WTC11 (cell line): ENCODE results near the gene CIART. TPM values are rescaled to one million over a fixed set of nuclear protein-coding genes. Genes with fewer than 3 reads are reported as not detected.

Experiments used
- ATAC-seq: fragments of 200-7000 bp; cut with Tn5 transposase; 2 replicates; pipeline ENCODE4 v1.10.0; 2021; ENCODE audit warnings: mild to moderate bottlenecking, moderate library complexity
- CTCF ChIA-PET: fragments of 300-600 bp; sonication (Branson Sonifier 250); formaldehyde crosslinking; loops from one replicate; lab custom pipeline; 2021; ENCODE audit warnings: antibody characterized with exemption; lab: Charles Lee
- POLR2A ChIA-PET: fragments of 350-600 bp; sonication (Branson Sonifier 250); formaldehyde crosslinking; loops from one replicate; lab custom pipeline; 2021; ENCODE audit warnings: antibody characterized with exemption; lab: Charles Lee
- DNase-seq: peaks from one replicate; pipeline ENCODE4 v3.0.0; 2021; ENCODE audit warnings: low spot score
- H3K27ac Mint-ChIP-seq: 2 replicates; pipeline ENCODE4 v1.8.0; 2021; ENCODE audit warnings: mixed read lengths
- H3K27me3 Mint-ChIP-seq: 2 replicates; pipeline ENCODE4 v1.8.0; 2021; ENCODE audit warnings: low read depth, mild to moderate bottlenecking, moderate library complexity, mixed read lengths
- H3K36me3 Mint-ChIP-seq: 2 replicates; pipeline ENCODE4 v1.8.0; 2021; ENCODE audit warnings: mixed read lengths
- H3K4me1 Mint-ChIP-seq: 2 replicates; pipeline ENCODE4 v1.8.0; 2022; ENCODE audit warnings: mixed read lengths
- H3K4me3 Mint-ChIP-seq: 2 replicates; pipeline ENCODE4 v1.8.0; 2021; ENCODE audit warnings: mild to moderate bottlenecking, moderate library complexity, mixed read lengths
- H3K9me3 Mint-ChIP-seq: 2 replicates; pipeline ENCODE4 v1.8.0; 2021; ENCODE audit warnings: mixed read lengths
- FOXP1 ChIP-seq: sonication (generic); formaldehyde crosslinking; IDR thresholded peaks from 2 replicates; pipeline ENCODE4 v1.8.0; 2022; ENCODE audit warnings: missing genetic modification reagents, mild to moderate bottlenecking, moderate library complexity, borderline replicate concordance
- GABPB1 ChIP-seq: sonication (generic); formaldehyde crosslinking; IDR thresholded peaks from 2 replicates; pipeline ENCODE4 v1.8.1; 2023; ENCODE audit warnings: mild to moderate bottlenecking, missing genetic modification reagents
- GTF2I ChIP-seq: fragments of 250-450 bp; sonication (Bioruptor Pico); conservative IDR thresholded peaks from 2 replicates; pipeline ENCODE4 v1.4.0; 2021; ENCODE audit warnings: mild to moderate bottlenecking
- HMGA2 ChIP-seq: fragments of 250-450 bp; sonication (Bioruptor Pico); IDR thresholded peaks from 2 replicates; pipeline ENCODE4 v1.4.0; 2021; ENCODE audit warnings: mild to moderate bottlenecking, moderate library complexity
- MXD4 ChIP-seq: fragments of 250-450 bp; sonication (Bioruptor Pico); IDR thresholded peaks from 2 replicates; pipeline ENCODE4 v1.8.0; 2021; ENCODE audit warnings: mild to moderate bottlenecking, moderate library complexity, borderline replicate concordance
- NFE2L1 ChIP-seq: sonication (generic); formaldehyde crosslinking; IDR thresholded peaks from 2 replicates; pipeline ENCODE4 v1.8.1; 2023; ENCODE audit warnings: missing genetic modification reagents
- NR1H2 ChIP-seq: sonication (generic); formaldehyde crosslinking; IDR thresholded peaks from 2 replicates; pipeline ENCODE4 v1.9.0; 2021; ENCODE audit warnings: mild to moderate bottlenecking, moderate library complexity, missing genetic modification reagents
- SOX15 ChIP-seq: fragments of 250-450 bp; sonication (Bioruptor Pico); IDR thresholded peaks from 2 replicates; pipeline ENCODE4 v1.9.0; 2021; ENCODE audit warnings: mild to moderate bottlenecking
- TCF7 ChIP-seq: sonication (generic); formaldehyde crosslinking; IDR thresholded peaks from 2 replicates; pipeline ENCODE4 v1.8.0; 2022; ENCODE audit warnings: mild to moderate bottlenecking, low read depth, missing genetic modification reagents, moderate library complexity
- TP53 ChIP-seq: sonication (generic); formaldehyde crosslinking; IDR thresholded peaks from 2 replicates; pipeline ENCODE4 v1.8.1; 2023; ENCODE audit warnings: mild to moderate bottlenecking, missing genetic modification reagents
- ZNF263 ChIP-seq: sonication (generic); formaldehyde crosslinking; IDR thresholded peaks from 2 replicates; pipeline ENCODE4 v1.8.1; 2022; ENCODE audit warnings: low read depth, mild to moderate bottlenecking, moderate library complexity, missing genetic modification reagents
- ZNF281 ChIP-seq: sonication (generic); formaldehyde crosslinking; IDR thresholded peaks from 2 replicates; pipeline ENCODE4 v1.8.0; 2023; ENCODE audit warnings: mild to moderate bottlenecking, missing genetic modification reagents
- ZNF423 ChIP-seq: fragments of 250-450 bp; sonication (Bioruptor Pico); IDR thresholded peaks from 2 replicates; pipeline ENCODE4 v2.1.2; 2022; ENCODE audit warnings: mild to moderate bottlenecking, moderate library complexity
- ZNF512 ChIP-seq: sonication (generic); formaldehyde crosslinking; IDR thresholded peaks from 2 replicates; pipeline ENCODE4 v1.8.1; 2022; ENCODE audit warnings: missing genetic modification reagents, borderline replicate concordance
- total RNA-seq: library from RNA; stranded (reverse); gene quantifications from 3 replicates; pipeline ENCODE4 v1.2.3, GENCODE V29; 2021
- TF ChIP-seq, protein P1 (sequence below): sonication (generic); formaldehyde crosslinking; conservative IDR thresholded peaks from 2 replicates; pipeline ENCODE4 v1.8.1; 2023; ENCODE audit warnings: mild to moderate bottlenecking, low read depth, missing genetic modification reagents, moderate library complexity
- TF ChIP-seq, protein P2 (sequence below): fragments of 250-450 bp; sonication (Bioruptor Pico); IDR thresholded peaks from 2 replicates; pipeline ENCODE4 v1.9.0; 2021; ENCODE audit warnings: moderate library complexity, mild to moderate bottlenecking, inconsistent platforms, borderline replicate concordance
- TF ChIP-seq, protein P3 (sequence below): sonication (generic); formaldehyde crosslinking; IDR thresholded peaks from 2 replicates; pipeline ENCODE4 v1.8.1; 2023; ENCODE audit warnings: mild to moderate bottlenecking, moderate library complexity, missing genetic modification reagents
- TF ChIP-seq, protein P4 (sequence below): sonication (generic); formaldehyde crosslinking; IDR thresholded peaks from 2 replicates; pipeline ENCODE4 v1.8.1; 2023; ENCODE audit warnings: mild to moderate bottlenecking, missing genetic modification reagents
- TF ChIP-seq, protein P5 (sequence below): fragments of 250-450 bp; sonication (Bioruptor Pico); IDR thresholded peaks from 2 replicates; pipeline ENCODE4 v1.8.0; 2021; ENCODE audit warnings: mild to moderate bottlenecking
- TF ChIP-seq, protein P6 (sequence below): sonication (generic); formaldehyde crosslinking; IDR thresholded peaks from 2 replicates; pipeline ENCODE4 v1.8.1; 2022; ENCODE audit warnings: low read depth, mild to moderate bottlenecking, moderate library complexity, missing genetic modification reagents, borderline replicate concordance

The CIART gene
- total RNA-seq, 1 experiment from 2014 or later: 7.8 TPM

DNA sequence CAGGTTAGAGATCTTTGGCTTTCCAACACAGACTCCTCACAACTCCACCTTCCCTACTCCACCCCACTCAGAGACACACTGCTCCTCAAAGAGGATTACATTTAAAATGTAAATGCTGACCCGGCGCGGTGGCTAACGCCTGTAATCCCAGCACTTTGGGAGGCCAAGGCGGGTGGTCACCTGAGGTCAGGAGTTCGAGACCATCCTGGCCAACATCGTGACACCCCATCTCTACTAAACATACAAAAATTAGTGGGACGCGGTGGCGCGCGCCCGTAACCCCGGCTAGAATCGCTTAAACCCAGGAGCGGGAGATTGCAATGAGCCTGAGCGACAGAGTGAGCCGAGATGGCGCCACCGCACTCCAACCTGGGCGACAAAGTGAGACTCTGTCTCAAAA lies 44.6 kb upstream of the CIART start (continued):
- no peak for TF ChIP-seq GTF2I
- TF ChIP-seq, protein P1, sequence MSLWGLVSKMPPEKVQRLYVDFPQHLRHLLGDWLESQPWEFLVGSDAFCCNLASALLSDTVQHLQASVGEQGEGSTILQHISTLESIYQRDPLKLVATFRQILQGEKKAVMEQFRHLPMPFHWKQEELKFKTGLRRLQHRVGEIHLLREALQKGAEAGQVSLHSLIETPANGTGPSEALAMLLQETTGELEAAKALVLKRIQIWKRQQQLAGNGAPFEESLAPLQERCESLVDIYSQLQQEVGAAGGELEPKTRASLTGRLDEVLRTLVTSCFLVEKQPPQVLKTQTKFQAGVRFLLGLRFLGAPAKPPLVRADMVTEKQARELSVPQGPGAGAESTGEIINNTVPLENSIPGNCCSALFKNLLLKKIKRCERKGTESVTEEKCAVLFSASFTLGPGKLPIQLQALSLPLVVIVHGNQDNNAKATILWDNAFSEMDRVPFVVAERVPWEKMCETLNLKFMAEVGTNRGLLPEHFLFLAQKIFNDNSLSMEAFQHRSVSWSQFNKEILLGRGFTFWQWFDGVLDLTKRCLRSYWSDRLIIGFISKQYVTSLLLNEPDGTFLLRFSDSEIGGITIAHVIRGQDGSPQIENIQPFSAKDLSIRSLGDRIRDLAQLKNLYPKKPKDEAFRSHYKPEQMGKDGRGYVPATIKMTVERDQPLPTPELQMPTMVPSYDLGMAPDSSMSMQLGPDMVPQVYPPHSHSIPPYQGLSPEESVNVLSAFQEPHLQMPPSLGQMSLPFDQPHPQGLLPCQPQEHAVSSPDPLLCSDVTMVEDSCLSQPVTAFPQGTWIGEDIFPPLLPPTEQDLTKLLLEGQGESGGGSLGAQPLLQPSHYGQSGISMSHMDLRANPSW (CRISPR knock-in tag): no peak
- TF ChIP-seq ZNF423 (CRISPR knock-in tag): no peak
- TF ChIP-seq SOX15 (CRISPR knock-in tag): no peak
- TF ChIP-seq NFE2L1 (CRISPR knock-in tag): no peak

- TF ChIP-seq, protein P2, sequence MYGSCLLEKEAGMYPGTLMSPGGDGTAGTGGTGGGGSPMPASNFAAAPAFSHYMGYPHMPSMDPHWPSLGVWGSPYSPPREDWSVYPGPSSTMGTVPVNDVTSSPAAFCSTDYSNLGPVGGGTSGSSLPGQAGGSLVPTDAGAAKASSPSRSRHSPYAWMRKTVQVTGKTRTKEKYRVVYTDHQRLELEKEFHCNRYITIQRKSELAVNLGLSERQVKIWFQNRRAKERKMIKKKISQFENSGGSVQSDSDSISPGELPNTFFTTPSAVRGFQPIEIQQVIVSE: no peak
- TF ChIP-seq FOXP1 (CRISPR knock-in tag) (no peak), MXD4 (CRISPR knock-in tag) (no peak), ZNF512 (no peak), TCF7 (CRISPR knock-in tag) (no peak), GABPB1 (CRISPR knock-in tag) (no peak), HMGA2 (CRISPR knock-in tag) (no peak), ZNF263 (CRISPR knock-in tag) (no peak), ZNF281 (no peak), TP53 (CRISPR knock-in tag) (no peak), NR1H2 (CRISPR knock-in tag) (no peak)
- TF ChIP-seq, protein P3, sequence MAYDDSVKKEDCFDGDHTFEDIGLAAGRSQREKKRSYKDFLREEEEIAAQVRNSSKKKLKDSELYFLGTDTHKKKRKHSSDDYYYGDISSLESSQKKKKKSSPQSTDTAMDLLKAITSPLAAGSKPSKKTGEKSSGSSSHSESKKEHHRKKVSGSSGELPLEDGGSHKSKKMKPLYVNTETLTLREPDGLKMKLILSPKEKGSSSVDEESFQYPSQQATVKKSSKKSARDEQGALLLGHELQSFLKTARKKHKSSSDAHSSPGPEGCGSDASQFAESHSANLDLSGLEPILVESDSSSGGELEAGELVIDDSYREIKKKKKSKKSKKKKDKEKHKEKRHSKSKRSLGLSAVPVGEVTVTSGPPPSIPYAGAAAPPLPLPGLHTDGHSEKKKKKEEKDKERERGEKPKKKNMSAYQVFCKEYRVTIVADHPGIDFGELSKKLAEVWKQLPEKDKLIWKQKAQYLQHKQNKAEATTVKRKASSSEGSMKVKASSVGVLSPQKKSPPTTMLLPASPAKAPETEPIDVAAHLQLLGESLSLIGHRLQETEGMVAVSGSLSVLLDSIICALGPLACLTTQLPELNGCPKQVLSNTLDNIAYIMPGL: no peak
- TF ChIP-seq, protein P4, sequence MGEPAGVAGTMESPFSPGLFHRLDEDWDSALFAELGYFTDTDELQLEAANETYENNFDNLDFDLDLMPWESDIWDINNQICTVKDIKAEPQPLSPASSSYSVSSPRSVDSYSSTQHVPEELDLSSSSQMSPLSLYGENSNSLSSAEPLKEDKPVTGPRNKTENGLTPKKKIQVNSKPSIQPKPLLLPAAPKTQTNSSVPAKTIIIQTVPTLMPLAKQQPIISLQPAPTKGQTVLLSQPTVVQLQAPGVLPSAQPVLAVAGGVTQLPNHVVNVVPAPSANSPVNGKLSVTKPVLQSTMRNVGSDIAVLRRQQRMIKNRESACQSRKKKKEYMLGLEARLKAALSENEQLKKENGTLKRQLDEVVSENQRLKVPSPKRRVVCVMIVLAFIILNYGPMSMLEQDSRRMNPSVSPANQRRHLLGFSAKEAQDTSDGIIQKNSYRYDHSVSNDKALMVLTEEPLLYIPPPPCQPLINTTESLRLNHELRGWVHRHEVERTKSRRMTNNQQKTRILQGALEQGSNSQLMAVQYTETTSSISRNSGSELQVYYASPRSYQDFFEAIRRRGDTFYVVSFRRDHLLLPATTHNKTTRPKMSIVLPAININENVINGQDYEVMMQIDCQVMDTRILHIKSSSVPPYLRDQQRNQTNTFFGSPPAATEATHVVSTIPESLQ: no peak
- TF ChIP-seq, protein P5, sequence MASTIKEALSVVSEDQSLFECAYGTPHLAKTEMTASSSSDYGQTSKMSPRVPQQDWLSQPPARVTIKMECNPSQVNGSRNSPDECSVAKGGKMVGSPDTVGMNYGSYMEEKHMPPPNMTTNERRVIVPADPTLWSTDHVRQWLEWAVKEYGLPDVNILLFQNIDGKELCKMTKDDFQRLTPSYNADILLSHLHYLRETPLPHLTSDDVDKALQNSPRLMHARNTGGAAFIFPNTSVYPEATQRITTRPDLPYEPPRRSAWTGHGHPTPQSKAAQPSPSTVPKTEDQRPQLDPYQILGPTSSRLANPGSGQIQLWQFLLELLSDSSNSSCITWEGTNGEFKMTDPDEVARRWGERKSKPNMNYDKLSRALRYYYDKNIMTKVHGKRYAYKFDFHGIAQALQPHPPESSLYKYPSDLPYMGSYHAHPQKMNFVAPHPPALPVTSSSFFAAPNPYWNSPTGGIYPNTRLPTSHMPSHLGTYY (CRISPR knock-in tag): no peak
- TF ChIP-seq, protein P6, sequence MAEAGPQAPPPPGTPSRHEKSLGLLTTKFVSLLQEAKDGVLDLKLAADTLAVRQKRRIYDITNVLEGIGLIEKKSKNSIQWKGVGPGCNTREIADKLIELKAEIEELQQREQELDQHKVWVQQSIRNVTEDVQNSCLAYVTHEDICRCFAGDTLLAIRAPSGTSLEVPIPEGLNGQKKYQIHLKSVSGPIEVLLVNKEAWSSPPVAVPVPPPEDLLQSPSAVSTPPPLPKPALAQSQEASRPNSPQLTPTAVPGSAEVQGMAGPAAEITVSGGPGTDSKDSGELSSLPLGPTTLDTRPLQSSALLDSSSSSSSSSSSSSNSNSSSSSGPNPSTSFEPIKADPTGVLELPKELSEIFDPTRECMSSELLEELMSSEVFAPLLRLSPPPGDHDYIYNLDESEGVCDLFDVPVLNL (CRISPR knock-in tag): no peak
- H3K4me1 Mint-ChIP-seq: no peaks in the 10 kb centered on the region
- no peak for DNase-seq
- no peak overlapping the region for H3K27ac Mint-ChIP-seq
- H3K36me3 Mint-ChIP-seq: no peaks in the 10 kb centered on the region
- H3K27me3 Mint-ChIP-seq: no peaks in the 10 kb centered on the region
- ChIA-PET CTCF (no interaction called here), POLR2A (no interaction called here)
- H3K9me3 Mint-ChIP-seq: no peaks in the 10 kb centered on the region
- H3K4me3 Mint-ChIP-seq: no peak overlapping the region
- ATAC-seq: no peak
These were observed 39.4 kb upstream of the CIART start for GRCh38 chr1:150243003-150243402.
